ENCODE measurements around the gene SIRT7.
A peak's percentile ranks its signal among the peaks of the same experiment; 100 is the strongest.

SIRT7 gene

DNA sequence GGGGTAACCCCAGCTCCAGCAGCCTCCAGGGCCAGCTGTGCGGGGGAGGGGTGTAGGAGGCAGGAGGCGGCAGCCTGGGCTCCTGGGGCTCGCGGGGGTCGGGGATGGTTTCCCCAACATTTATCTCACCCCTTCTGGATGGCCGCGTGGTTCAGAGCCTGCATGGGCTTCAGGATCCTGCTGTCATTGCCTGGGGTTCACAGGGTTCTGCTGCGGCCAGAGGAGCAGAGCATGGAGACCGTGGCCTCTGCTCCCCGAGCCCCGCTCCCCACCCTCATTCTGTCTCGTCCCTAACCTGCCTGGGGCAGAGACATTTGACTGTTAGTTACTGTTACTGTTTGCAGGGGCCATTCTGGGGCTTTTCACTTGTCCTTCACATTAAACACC lies 24.2 kb upstream of the SIRT7 start:
- DNase-seq (ENCODE audit: low spot score): no peak
- in situ Hi-C loops (cut with MboI; ENCODE audit: low sequenced_read_pairs, unreplicated experiment): no loop called here
- TF ChIP-seq, protein P1, sequence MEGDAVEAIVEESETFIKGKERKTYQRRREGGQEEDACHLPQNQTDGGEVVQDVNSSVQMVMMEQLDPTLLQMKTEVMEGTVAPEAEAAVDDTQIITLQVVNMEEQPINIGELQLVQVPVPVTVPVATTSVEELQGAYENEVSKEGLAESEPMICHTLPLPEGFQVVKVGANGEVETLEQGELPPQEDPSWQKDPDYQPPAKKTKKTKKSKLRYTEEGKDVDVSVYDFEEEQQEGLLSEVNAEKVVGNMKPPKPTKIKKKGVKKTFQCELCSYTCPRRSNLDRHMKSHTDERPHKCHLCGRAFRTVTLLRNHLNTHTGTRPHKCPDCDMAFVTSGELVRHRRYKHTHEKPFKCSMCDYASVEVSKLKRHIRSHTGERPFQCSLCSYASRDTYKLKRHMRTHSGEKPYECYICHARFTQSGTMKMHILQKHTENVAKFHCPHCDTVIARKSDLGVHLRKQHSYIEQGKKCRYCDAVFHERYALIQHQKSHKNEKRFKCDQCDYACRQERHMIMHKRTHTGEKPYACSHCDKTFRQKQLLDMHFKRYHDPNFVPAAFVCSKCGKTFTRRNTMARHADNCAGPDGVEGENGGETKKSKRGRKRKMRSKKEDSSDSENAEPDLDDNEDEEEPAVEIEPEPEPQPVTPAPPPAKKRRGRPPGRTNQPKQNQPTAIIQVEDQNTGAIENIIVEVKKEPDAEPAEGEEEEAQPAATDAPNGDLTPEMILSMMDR (IDR thresholded peaks at IDR 0.05; ENCODE audit: borderline replicate concordance, control extremely low read depth, extremely low read depth, insufficient read depth, missing control alignments): no peak

DNA sequence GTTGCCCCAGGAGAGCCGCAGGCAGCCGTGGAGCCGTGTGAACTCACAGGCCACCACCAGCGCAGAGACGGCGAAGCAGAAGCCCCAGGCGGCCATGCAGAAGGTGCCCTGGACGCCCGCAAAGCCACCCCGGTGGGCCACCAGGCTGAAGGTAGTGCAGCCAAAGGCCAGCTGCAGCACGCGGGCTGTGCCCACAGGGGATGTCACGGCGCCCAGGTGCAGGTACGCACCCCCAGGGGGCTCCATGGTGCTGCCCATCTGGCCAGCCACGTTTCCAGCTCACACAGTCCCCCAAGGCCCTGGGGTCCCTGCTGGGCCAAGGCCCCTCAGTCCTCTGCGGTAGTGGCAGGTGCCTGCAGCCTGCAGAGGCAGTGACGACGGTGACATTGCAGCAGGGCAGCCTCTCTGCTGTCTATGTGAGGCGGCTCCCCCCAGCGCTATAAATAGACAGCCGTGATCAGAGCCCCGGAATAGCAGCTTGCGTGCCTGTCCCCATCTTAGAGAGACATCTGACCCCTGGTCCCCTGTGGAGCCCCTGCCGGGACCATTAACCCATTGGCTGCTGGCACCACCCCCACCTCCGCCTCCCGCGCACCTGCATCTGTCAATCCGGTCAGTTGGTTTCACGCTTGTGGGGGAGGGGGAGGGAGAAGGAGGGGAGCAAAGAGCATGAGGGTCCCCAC lies 23.6 kb upstream of the SIRT7 start:
- peak; percentile 57 for DNase-seq (ENCODE audit: low spot score)
- in situ Hi-C loops (cut with MboI; ENCODE audit: low sequenced_read_pairs, unreplicated experiment): no loop called here

DNA sequence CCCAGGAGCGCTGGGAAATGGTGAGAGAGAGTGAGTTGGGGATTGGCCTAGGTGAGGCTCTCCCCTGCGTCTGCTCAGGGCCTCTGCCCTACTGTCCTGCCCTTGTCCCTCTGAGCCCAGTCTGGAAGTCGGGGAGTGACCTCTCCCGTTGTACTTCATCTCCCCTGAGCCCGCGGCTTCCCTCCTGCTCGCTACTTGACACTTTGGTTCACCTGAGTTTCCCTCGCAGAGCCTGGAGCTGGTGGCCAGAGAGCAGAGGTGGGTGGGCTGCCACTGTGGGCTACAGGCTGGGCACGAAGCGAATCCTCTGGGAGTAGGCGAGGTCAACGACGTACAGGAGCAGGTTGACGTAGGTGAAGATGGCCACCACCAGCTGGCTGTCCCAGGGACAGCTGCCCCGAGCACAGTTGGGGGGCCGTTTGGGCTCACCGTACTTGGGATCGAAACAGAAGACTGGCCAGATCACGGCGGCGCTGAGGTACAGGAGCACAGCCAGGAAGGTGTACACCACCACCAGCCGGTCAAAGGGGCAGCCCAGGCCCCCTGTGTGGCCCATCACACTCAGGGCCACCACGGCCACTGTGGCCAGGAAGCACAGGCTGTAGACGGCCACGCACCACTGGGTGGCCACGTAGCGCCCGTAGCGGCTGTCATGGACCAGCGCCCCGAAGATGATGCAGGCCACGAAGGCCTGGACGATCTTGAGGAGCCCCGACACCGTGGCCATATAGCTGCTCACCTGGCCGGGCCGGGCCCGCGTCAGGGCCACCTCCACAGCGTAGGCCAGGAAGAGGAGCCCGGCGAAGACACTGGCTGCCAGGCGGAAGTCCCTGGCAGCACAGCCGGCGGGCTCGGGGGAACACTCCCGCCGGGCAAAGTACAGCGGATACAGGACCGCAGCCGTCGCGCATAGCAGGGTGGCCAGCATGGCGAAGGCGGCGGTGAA lies 22.8 kb upstream of the SIRT7 start:
- TF ChIP-seq, protein P1 (IDR thresholded peaks at IDR 0.05; ENCODE audit: borderline replicate concordance, control extremely low read depth, extremely low read depth, insufficient read depth, missing control alignments): no peak
- DNase-seq (ENCODE audit: low spot score): no peak

More for the DNA sequence above, 23.6 kb upstream of the SIRT7 start:
- TF ChIP-seq, protein P1 (IDR thresholded peaks at IDR 0.05; ENCODE audit: borderline replicate concordance, control extremely low read depth, extremely low read depth, insufficient read depth, missing control alignments): no peak

DNA sequence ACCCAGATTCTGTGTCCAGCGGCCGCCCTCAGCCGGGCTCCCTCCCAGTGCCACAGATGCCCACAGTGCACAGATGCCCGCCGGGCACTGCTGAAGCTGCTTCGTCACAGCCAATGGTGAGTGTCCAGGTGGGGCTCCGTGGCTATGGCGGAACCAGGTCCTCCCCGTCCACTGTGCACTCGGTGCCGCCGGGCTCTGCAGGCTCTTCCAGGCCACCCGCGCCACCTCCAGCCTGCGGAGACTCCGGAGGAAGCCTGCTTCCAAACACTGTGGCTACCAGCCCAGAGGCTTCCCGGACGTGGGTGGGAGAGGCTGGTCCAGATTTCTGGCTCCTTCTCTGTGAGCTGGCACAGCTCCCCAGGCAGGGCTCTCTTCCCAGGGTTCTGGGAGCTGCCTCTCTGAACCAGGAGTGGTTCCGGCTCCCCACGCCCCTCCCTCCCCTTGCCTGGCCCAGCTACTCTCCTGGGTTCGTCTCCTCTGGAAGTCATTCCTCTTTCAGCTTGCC lies 22.0 kb upstream of the SIRT7 start:
- no peak for DNase-seq (ENCODE audit: low spot score)
- in situ Hi-C loops (cut with MboI; ENCODE audit: low sequenced_read_pairs, unreplicated experiment): no loop called here
- TF ChIP-seq, protein P1 (IDR thresholded peaks at IDR 0.05; ENCODE audit: borderline replicate concordance, control extremely low read depth, extremely low read depth, insufficient read depth, missing control alignments): no peak

More for the DNA sequence above, 22.8 kb upstream of the SIRT7 start:
- in situ Hi-C loops (cut with MboI; ENCODE audit: low sequenced_read_pairs, unreplicated experiment): no loop called here

DNA sequence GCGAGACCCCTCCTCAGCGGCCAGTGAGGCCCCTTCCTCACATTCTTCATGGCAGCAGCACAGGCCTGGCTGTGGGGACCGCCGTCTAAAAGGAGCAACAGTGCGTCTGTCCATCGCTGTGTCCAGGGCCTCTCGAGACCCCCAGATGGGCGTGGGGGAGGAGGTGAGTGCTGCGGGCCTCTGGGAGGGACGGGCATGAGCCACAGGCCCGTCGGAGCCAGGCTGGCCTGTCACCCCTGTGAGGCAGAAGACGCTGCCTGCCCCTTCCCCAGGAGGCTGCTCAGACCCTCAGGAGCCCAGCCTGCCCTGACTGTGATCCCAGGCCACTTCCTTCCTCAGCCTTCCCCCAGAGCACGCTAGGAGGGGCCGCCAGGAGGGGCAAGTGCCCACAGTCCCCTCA lies 21.2 kb upstream of the SIRT7 start:
- TF ChIP-seq, protein P1 (IDR thresholded peaks at IDR 0.05; ENCODE audit: borderline replicate concordance, control extremely low read depth, extremely low read depth, insufficient read depth, missing control alignments): no peak
- no peak for DNase-seq (ENCODE audit: low spot score)
- in situ Hi-C loops (cut with MboI; ENCODE audit: low sequenced_read_pairs, unreplicated experiment): no loop called here

DNA sequence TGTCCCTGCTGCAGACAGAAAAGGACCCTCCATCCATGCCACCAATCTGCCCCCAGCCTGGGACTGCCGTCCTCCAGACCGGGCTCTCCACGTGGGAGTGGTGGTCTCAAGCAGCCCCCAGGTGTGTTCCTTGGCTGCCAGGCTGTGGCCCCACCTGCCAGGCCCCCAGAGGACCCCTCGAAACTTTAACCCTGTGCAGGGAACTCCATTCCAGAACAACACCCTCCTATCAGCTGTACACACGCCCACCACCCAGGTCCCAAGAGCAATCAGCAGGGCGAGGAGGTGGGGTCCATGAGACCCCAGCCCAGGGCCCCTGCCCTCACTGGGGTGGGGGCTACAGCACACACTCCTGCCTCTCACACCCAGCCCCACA lies 17.7 kb upstream of the SIRT7 start:
- TF ChIP-seq, protein P1 (IDR thresholded peaks at IDR 0.05; ENCODE audit: borderline replicate concordance, control extremely low read depth, extremely low read depth, insufficient read depth, missing control alignments): no peak
- DNase-seq (ENCODE audit: low spot score): no peak
- in situ Hi-C loops (cut with MboI; ENCODE audit: low sequenced_read_pairs, unreplicated experiment): no loop called here

Data from GM13976 (cell line).